Measurements from ENCODE around the gene PPP3R1. TPM values are rescaled to one million over a fixed set of nuclear protein-coding genes. Genes with fewer than 3 reads are reported as not detected.

Gene PPP3R1
- polyA plus RNA-seq, 1 experiment: 5.2 TPM

GRCh38 chr2:68293024-68293423 is 40.7 kb upstream of the PPP3R1 start:
- TF ChIP-seq CTCF (IDR thresholded peaks at IDR 0.05; ENCODE audit: insufficient read depth, low read depth, low read length): no peak
- Histone ChIP-seq H3K36me3 (ENCODE audit: control insufficient read depth, insufficient read depth, low read length) (no peaks in the 10 kb centered on the region), H3K4me3 (ENCODE audit: low read depth, low read length) (no peak overlapping the region), H3K27me3 (ENCODE audit: control insufficient read depth, insufficient read depth, low read length) (no peaks in the 10 kb centered on the region)
- no peak for DNase-seq (ENCODE audit: low read depth)
- ChIA-PET POLR2A (interaction anchor here (0.6 to 0.7 kb wide), 2 partner anchors 164 to 1761 kb away, joined by 3 to 8 read pairs; no protein-coding TSS in a partner anchor), CTCF (interaction anchor here (1.2 to 3.9 kb wide), 7 partner anchors 10 to 171 kb away, joined by 3 to 21 read pairs (median 10); no protein-coding TSS in a partner anchor)

- H3K36me3 ChIP-seq (ENCODE audit: control insufficient read depth, insufficient read depth, low read length): no peaks in the 10 kb centered on the region
- ChIA-PET POLR2A (no interaction called here), CTCF (interaction anchor here (0.7 to 3.9 kb wide), 8 partner anchors 9 to 170 kb away, joined by 3 to 21 read pairs (median 9); no protein-coding TSS in a partner anchor)
- no peak overlapping the region for H3K4me3 ChIP-seq (ENCODE audit: low read depth, low read length)
- peak; percentile 70 for TF ChIP-seq CTCF (IDR thresholded peaks at IDR 0.05; ENCODE audit: insufficient read depth, low read depth, low read length)
- H3K27me3 ChIP-seq (ENCODE audit: control insufficient read depth, insufficient read depth, low read length): no peaks in the 10 kb centered on the region
- no peak for DNase-seq (ENCODE audit: low read depth)
These were observed 39.9 kb upstream of the PPP3R1 start for GRCh38 chr2:68292108-68292710.

- no peaks in the 10 kb centered on the region for H3K36me3 ChIP-seq (ENCODE audit: control insufficient read depth, insufficient read depth, low read length)
- DNase-seq (ENCODE audit: low read depth): no peak
- no peak for TF ChIP-seq CTCF (IDR thresholded peaks at IDR 0.05; ENCODE audit: insufficient read depth, low read depth, low read length)
- H3K4me3 ChIP-seq (ENCODE audit: low read depth, low read length): no peak overlapping the region
- ChIA-PET POLR2A (no interaction called here), CTCF (interaction anchor here (1.6 to 3.9 kb wide), 5 partner anchors 8 to 170 kb away, joined by 8 to 21 read pairs (median 13); no protein-coding TSS in a partner anchor)
- H3K27me3 ChIP-seq (ENCODE audit: control insufficient read depth, insufficient read depth, low read length): no peaks in the 10 kb centered on the region
These were observed 39.0 kb upstream of the PPP3R1 start for GRCh38 chr2:68291314-68291713.

GRCh38 chr2:68290901-68291300 is 38.6 kb upstream of the PPP3R1 start:
- Histone ChIP-seq H3K4me3 (ENCODE audit: low read depth, low read length) (no peak overlapping the region), H3K27me3 (ENCODE audit: control insufficient read depth, insufficient read depth, low read length) (no peaks in the 10 kb centered on the region), H3K36me3 (ENCODE audit: control insufficient read depth, insufficient read depth, low read length) (no peaks in the 10 kb centered on the region)
- CTCF ChIA-PET: interaction anchor here (2.5 to 3.4 kb wide), 3 partner anchors 13 to 95 kb away, joined by 10 to 20 read pairs (median 13); no protein-coding TSS in a partner anchor
- no peak for DNase-seq (ENCODE audit: low read depth)
- POLR2A ChIA-PET: no interaction called here
- TF ChIP-seq CTCF (IDR thresholded peaks at IDR 0.05; ENCODE audit: insufficient read depth, low read depth, low read length): no peak

GRCh38 chr2:68287580-68288441 is 35.5 kb upstream of the PPP3R1 start:
- POLR2A ChIA-PET: no interaction called here
- no peak for DNase-seq (ENCODE audit: low read depth)
- H3K4me3 ChIP-seq (ENCODE audit: low read depth, low read length): no peak overlapping the region
- CTCF ChIA-PET: interaction anchor here (1.4 to 1.7 kb wide), 3 partner anchors 155 to 166 kb away, joined by 3 to 5 read pairs (median 4); no protein-coding TSS in a partner anchor
- TF ChIP-seq CTCF (IDR thresholded peaks at IDR 0.05; ENCODE audit: insufficient read depth, low read depth, low read length): no peak
- H3K36me3 ChIP-seq (ENCODE audit: control insufficient read depth, insufficient read depth, low read length): no peaks in the 10 kb centered on the region
- H3K27me3 ChIP-seq (ENCODE audit: control insufficient read depth, insufficient read depth, low read length): no peaks in the 10 kb centered on the region

Data from BJ (cell line).